CD14-positive monocyte (primary cell): ENCODE measurements around the gene TMCC1. TPM values are rescaled to one million over a fixed set of nuclear protein-coding genes. Genes with fewer than 3 reads are reported as not detected.

Experiments used
- DNase-seq, 3 donors: peaks; one replicate each; pipeline ENCODE4 v3.0.0-alpha.2; 2011 to 2022
- H2AFZ ChIP-seq: 2 replicates; pipeline ENCODE4 v1.6.0; 2012; ENCODE audit warnings: mild to moderate bottlenecking, low read depth, low read length, inconsistent platforms; ENCODE audit not compliant: insufficient read depth, poor library complexity, severe bottlenecking
- H3K27ac ChIP-seq, 2 donors: 1 replicate in 1 of 2; 2 replicates in 1 of 2; pipeline ENCODE4 v1.5.1; 2012 to 2013; ENCODE audit warnings: low read length in 2 of 2, control low read depth in 1 of 2, inconsistent platforms in 1 of 2, low read depth in 1 of 2, mild to moderate bottlenecking in 1 of 2
- H3K27me3 ChIP-seq, 2 donors: one replicate each; pipeline versions ENCODE4 v1.6.0 to v1.6.1; 2011 to 2013; ENCODE audit warnings: low read length in 2 of 2; ENCODE audit not compliant: control insufficient read depth in 2 of 2, insufficient read depth in 2 of 2
- H3K36me3 ChIP-seq, 2 donors: replicated peaks in 1 of 2; 1 replicate in 1 of 2; 2 replicates in 1 of 2; pipeline versions ENCODE4 v1.5.1 to v1.6.1; 2012 to 2013; ENCODE audit warnings: low read length in 2 of 2, control low read depth in 1 of 2, inconsistent platforms in 1 of 2, mild to moderate bottlenecking in 1 of 2; ENCODE audit not compliant: insufficient read depth in 2 of 2, control insufficient read depth in 1 of 2
- H3K4me1 ChIP-seq, 2 donors: 1 replicate in 1 of 2; 2 replicates in 1 of 2; pipeline versions ENCODE4 v1.5.1 to v1.6.1; 2012 to 2013; ENCODE audit warnings: low read length in 2 of 2, control low read depth in 1 of 2, inconsistent platforms in 1 of 2, mild to moderate bottlenecking in 1 of 2, moderate library complexity in 1 of 2; ENCODE audit not compliant: insufficient read depth in 2 of 2, control insufficient read depth in 1 of 2
- H3K4me2 ChIP-seq: replicated peaks from 2 replicates; pipeline ENCODE3; 2012; ENCODE audit warnings: low read length, moderate library complexity, mild to moderate bottlenecking; ENCODE audit not compliant: poor library complexity, severe bottlenecking; ENCODE audit errors: extremely low read depth
- H3K4me3 ChIP-seq, 3 experiments: fragments of 200-600 bp in 1 of 3; sonication (generic) in 1 of 3; replicated peaks in 1 of 3; 1 replicate in 2 of 3; 2 replicates in 1 of 3; pipeline ENCODE4 v1.5.1; 2011 to 2013; ENCODE audit warnings: low read length in 3 of 3, mild to moderate bottlenecking in 3 of 3, control low read depth in 2 of 3, low read depth in 2 of 3, inconsistent platforms in 1 of 3, moderate library complexity in 1 of 3
- H3K79me2 ChIP-seq: 2 replicates; pipeline ENCODE4 v1.6.0; 2012; ENCODE audit warnings: mild to moderate bottlenecking, control low read depth, inconsistent platforms, low read length, moderate library complexity; ENCODE audit not compliant: insufficient read depth
- H3K9ac ChIP-seq: 2 replicates; pipeline ENCODE4 v1.6.0; 2017; ENCODE audit warnings: low read length, mild to moderate bottlenecking; ENCODE audit not compliant: insufficient read depth, poor library complexity, severe bottlenecking
- H3K9me3 ChIP-seq, 2 donors: replicated peaks in 1 of 2; 1 replicate in 1 of 2; 2 replicates in 1 of 2; pipeline versions ENCODE4 v1.5.1 to v1.6.1; 2012 to 2013; ENCODE audit warnings: low read length in 2 of 2, control low read depth in 1 of 2; ENCODE audit not compliant: control insufficient read depth in 1 of 2, insufficient read depth in 1 of 2
- H4K20me1 ChIP-seq: 2 replicates; pipeline ENCODE4 v1.6.0; 2012; ENCODE audit warnings: mild to moderate bottlenecking, low read length, control low read depth, moderate library complexity; ENCODE audit not compliant: insufficient read depth
- H3K27ac Mint-ChIP-seq, 7 donors: one replicate each; pipeline ENCODE4 v1.8.0; 2020; ENCODE audit warnings: mild to moderate bottlenecking in 7 of 7, mixed read lengths in 7 of 7, moderate library complexity in 6 of 7, inconsistent platforms in 2 of 7
- H3K27me3 Mint-ChIP-seq, 3 donors: one replicate each; pipeline ENCODE4 v1.8.0; 2021 to 2022; ENCODE audit warnings: low read depth in 3 of 3, mild to moderate bottlenecking in 3 of 3, mixed read lengths in 3 of 3, moderate library complexity in 3 of 3, inconsistent platforms in 1 of 3
- H3K36me3 Mint-ChIP-seq, 2 donors: one replicate each; pipeline ENCODE4 v1.8.0; 2020; ENCODE audit warnings: mixed read lengths in 2 of 2, inconsistent platforms in 1 of 2, mild to moderate bottlenecking in 1 of 2
- H3K4me1 Mint-ChIP-seq: one replicate; pipeline ENCODE4 v1.8.0; 2020; ENCODE audit warnings: mild to moderate bottlenecking, mixed read lengths
- H3K4me3 Mint-ChIP-seq, 2 donors: one replicate each; pipeline ENCODE4 v1.8.0; 2020; ENCODE audit warnings: mild to moderate bottlenecking in 2 of 2, mixed read lengths in 2 of 2, moderate library complexity in 1 of 2
- H3K9me3 Mint-ChIP-seq, 7 donors: one replicate each; pipeline ENCODE4 v1.8.0; 2020 to 2022; ENCODE audit warnings: mixed read lengths in 7 of 7, mild to moderate bottlenecking in 6 of 7, moderate library complexity in 6 of 7, inconsistent platforms in 2 of 7
- CTCF ChIP-seq: fragments of 200-600 bp; IDR thresholded peaks from one replicate; pipeline ENCODE4 v1.8.0; 2022; ENCODE audit warnings: antibody characterized with exemption, mild to moderate bottlenecking
- WGBS: methylation state at CpG from one replicate; pipeline ENCODE4 v1.1.5; 2013; ENCODE audit warnings: missing lambda C conversion rate; ENCODE audit not compliant: insufficient coverage; 5-methylcytosine and 5-hydroxymethylcytosine counted together
- intact Hi-C, 2 donors: fragments of 100-400 bp; cut with micrococcal nuclease; formaldehyde crosslinking; loops; one replicate each; pipeline versions ENCODE4 v1.15.0 to v1.15.1; 2023
- polyA plus RNA-seq, 3 donors: library from polyadenylated mRNA; depleted of rRNA in 1 of 3; unstranded in 2 of 3; stranded (reverse) in 1 of 3; fragments of 300-500 nt in 2 of 3; fragments of >200 nt in 1 of 3; fragmentation: Illumina TruSeq in 2 of 3; gene quantifications; 1 replicate in 2 of 3; 2 replicates in 1 of 3; pipeline ENCODE4 v1.2.3, GENCODE V29; 2012 to 2021

TMCC1 gene
- polyA plus RNA-seq, 3 donors: 5.0 to 10.2 (median 5.0) TPM

GRCh38 chr3:129892486-129892856 lies 1.0 kb downstream of the TMCC1 start:
- Histone ChIP-seq H3K4me1 (peaks cover 39 to 43% of the 10 kb centered on the region in 2 donors), H3K27me3 (no peaks in the 10 kb centered on the region), H3K4me2 (peak overlapping the region; percentile 89), H2AFZ (peak overlapping the region; percentile 95), H3K79me2 (peaks cover 64% of the 10 kb centered on the region), H3K9ac (peak overlapping the region; percentile 93), H3K27ac (peak overlapping the region; percentile 75 to 93), H3K9me3 (peaks cover 0 to under 1% of the 10 kb centered on the region in 2 donors), H3K36me3 (peaks cover 0 to 12% of the 10 kb centered on the region in 2 donors), H4K20me1 (peaks cover 19% of the 10 kb centered on the region), H3K4me3 (peak overlapping the region; percentile 75 to 94 (median 80))
- H3K36me3 Mint-ChIP-seq: peaks cover 9 to 10% of the 10 kb centered on the region in 2 donors
- H3K27ac Mint-ChIP-seq: peak overlapping the region; percentile 83 to 95 (median 92)
- H3K27me3 Mint-ChIP-seq: no peaks in the 10 kb centered on the region
- intact Hi-C loops: loop anchor here (5.0 kb wide), 3 partner anchors 35 to 220 kb away; no protein-coding TSS in a partner anchor
- H3K9me3 Mint-ChIP-seq: peaks cover 0 to 5% (median 0%) of the 10 kb centered on the region in 7 donors
- TF ChIP-seq CTCF: no peak
- 27% methylated on average over 12 of the region's 13 CpGs for WGBS
- peak overlapping the region; percentile 91 to 93 for H3K4me3 Mint-ChIP-seq
- H3K4me1 Mint-ChIP-seq: peaks cover 40% of the 10 kb centered on the region
- no peak for DNase-seq

- peaks cover 0 to 12% of the 10 kb centered on the region in 2 donors for H3K36me3 ChIP-seq
- 100% methylated on average over 1 of the region's 2 CpGs for WGBS
- peaks cover 39 to 43% of the 10 kb centered on the region in 2 donors for H3K4me1 ChIP-seq
- no peaks in the 10 kb centered on the region for H3K9me3 ChIP-seq
- no peak for DNase-seq
- no peak for TF ChIP-seq CTCF
- H3K79me2 ChIP-seq: peaks cover 77% of the 10 kb centered on the region
- H3K9ac ChIP-seq: no peak overlapping the region
- H3K4me3 ChIP-seq: peak overlapping the region in 1 of 3 experiments; percentile 94
- no peak overlapping the region for H2AFZ ChIP-seq
- no peaks in the 10 kb centered on the region for H3K27me3 ChIP-seq
- Mint-ChIP-seq H3K4me1 (peaks cover 40% of the 10 kb centered on the region), H3K27me3 (peaks cover 0 to 2% (median 0%) of the 10 kb centered on the region in 3 donors), H3K36me3 (peaks cover 9 to 10% of the 10 kb centered on the region in 2 donors), H3K4me3 (no peak overlapping the region), H3K27ac (peak overlapping the region in 4 of 7 donors; percentile 6 to 63 (median 24)), H3K9me3 (no peaks in the 10 kb centered on the region)
- intact Hi-C loops: loop anchor here (5.0 kb wide), 3 partner anchors 34 to 221 kb away; no protein-coding TSS in a partner anchor
- peak overlapping the region in 1 of 2 donors; percentile 43 for H3K27ac ChIP-seq
- H4K20me1 ChIP-seq: peaks cover 19% of the 10 kb centered on the region
- peak overlapping the region; percentile 89 for H3K4me2 ChIP-seq
Measured at GRCh38 chr3:129890891-129891290, 2.6 kb downstream of the TMCC1 start.
